SK-N-DZ (cell line): ENCODE measurements around the gene STXBP5L.
"Not testable (repeated sequence)": the region's sequence is repeated elsewhere in the genome, so short reads cannot be mapped to it uniquely, and the experiment has no call there.

Source experiments
- DNase-seq: peaks from one replicate; pipeline ENCODE4 v3.0.0-alpha.2; 2015; ENCODE audit warnings: low spot score

STXBP5L gene

DNA sequence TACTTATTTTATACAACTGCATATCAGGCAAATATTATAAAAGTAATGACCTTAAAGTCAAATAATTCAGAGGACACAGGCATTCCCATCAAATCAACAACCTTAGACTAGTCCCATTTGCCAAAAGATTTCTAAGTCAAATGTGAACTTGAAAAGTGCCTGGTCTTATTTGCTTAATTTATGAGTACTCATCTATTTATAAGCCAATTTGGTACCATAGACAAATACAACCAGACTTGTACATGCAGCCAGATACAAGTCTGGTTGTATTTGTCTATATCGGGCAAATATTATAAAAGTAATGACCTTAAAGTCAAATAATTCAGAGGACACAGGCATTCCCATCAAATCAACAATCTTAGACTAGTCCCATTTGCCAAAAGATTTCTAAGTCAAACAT, 322.2 kb downstream of the STXBP5L start:
- DNase-seq: not testable (repeated sequence)

GRCh38 chr3:121231872-121232271, 323.9 kb downstream of the STXBP5L start:
- DNase-seq: no peak

DNA sequence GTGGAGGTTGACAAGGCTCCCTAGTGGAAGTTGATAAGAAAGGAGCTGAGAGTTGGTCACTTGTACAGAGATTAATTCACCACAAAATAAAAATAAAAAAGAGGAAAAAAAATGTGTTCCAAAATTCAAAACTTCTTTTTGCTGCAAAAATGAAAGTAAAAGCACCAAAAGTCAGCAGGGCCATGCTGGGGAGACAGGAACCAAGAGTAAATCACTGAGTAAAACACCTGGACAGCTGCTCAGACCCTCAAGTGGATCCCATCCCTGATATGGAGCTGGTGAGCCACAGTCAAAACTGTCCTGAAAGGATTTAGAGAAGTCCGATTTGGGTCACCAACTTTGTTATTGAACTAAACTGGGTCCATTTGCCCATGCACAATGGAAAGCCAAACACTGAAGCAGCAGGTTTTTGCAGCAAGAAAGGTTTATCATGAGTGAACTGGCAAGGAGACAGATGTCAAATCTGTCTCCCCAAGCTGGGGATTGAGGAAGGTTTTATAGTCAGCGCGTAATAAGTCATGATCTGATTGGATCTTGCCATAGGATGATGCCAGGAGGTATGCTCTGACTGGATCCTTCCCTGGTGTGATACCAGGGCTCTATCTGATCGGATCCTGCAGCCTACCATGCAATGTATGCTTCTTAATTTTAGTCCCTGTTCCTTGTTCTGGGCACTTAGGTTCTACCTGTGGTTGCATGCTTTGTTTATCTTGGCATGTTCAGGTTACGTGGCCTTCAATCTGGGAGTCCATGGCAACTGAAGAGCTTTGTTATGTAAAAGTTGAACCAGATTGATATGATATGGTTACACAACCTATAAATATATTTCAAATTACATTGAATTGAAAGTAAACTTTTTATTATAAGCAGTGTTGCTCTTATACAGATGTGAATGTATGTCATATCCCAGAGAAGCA, 324.6 kb downstream of the STXBP5L start:
- DNase-seq: no peak

DNA sequence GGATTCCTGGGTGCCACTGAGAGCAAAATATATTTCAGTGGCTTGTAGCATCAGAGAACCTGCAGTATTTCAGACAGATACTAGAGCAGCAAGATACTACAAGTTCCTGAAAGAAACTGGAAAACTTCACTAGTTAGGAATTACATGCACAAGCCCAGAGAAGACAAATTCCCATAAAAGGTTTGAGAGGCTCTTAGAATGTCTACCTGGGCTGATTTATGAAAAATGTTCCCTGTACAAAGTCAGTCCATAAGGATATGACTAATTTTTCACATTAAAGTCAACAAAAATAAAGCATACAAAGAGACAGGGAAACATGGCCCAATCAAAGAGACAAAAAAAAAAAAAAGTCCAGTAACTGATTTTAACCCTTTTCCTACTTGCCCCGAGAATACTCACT, 335.2 kb downstream of the STXBP5L start:
- DNase-seq: no peak

DNA sequence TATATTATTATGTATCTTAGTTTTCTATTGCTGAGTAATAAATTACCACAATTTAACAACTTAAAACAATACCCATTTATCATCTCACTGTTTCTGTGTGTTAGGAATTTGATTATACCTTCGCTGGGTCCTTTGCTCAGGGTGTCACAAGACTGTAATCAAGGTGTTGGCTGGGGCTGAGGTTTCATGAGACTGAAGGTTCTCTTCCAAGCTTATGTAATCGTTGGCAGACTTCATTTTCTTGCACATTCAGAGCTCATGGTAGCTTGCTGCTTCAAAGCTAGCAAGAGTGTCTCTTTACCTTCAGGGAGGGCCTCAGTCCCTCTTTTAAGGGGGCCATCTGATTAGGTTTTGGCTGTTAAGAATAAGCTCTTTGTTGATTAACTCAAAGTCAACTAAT, 344.7 kb downstream of the STXBP5L start:
- no peak for DNase-seq

DNA sequence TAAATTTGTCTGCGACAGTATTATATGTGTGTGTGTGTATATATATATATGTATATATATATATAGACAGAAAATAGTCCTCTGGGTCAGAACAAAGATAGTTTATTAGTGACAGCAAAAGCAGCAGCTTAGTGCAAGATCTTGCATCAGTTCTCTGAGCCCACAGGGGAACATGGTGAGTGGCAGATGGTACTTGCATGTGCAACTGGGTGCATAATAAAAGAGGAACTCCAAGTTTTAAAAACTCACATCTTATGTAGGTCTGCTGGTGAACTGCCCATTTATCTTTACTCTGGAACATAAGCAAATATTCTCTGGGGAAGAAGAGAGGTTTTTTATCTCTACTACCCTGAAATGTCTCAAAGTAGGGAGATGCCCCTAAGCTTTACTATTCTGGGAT, 361.4 kb downstream of the STXBP5L start:
- no peak for DNase-seq

GRCh38 chr3:121274411-121274810, 366.4 kb downstream of the STXBP5L start:
- no peak for DNase-seq

GRCh38 chr3:121295452-121295851, 387.4 kb downstream of the STXBP5L start:
- DNase-seq: no peak

DNA sequence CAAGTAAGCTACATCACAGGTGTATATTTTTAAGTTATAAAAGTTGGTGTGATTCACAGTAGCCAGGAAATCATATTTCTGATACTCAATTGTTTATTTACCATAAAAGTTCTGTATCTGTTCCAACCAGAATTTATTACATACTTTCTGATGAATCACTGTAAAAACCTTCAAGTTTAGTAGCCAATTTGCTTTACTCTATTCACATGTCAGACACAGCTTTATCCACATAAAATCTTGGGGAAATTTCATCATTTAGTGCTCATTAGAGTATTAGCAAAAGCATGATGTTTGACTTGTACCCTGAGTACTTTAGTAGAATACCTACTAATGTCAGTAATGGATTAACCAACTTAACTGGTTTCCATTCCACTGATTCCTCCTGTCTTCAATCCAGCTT, 388.0 kb downstream of the STXBP5L start:
- DNase-seq: no peak

DNA sequence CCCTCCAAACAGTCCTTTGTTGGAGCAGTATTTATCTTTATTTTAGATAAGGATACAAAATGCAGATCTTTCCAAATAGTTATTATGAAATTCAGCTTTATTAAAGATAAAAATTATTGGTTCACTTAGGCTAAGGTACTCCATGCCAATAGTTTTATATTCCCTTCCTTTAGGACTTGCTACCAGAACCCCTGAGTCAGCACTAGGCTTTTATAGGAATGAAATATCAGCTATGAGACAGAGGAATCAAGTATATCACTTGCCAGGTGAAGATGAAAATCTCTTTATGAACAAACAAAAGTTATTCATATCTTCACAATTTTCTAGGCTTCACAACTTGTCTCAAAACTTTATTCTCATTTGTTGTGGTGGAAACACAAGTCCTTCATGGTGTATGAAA, 416.3 kb downstream of the STXBP5L start:
- DNase-seq: no peak

- DNase-seq: no peak
These were observed 422.1 kb downstream of the STXBP5L start for GRCh38 chr3:121330118-121330517.

- no peak for DNase-seq
These were observed 422.6 kb downstream of the STXBP5L start for GRCh38 chr3:121330634-121331033.

DNA sequence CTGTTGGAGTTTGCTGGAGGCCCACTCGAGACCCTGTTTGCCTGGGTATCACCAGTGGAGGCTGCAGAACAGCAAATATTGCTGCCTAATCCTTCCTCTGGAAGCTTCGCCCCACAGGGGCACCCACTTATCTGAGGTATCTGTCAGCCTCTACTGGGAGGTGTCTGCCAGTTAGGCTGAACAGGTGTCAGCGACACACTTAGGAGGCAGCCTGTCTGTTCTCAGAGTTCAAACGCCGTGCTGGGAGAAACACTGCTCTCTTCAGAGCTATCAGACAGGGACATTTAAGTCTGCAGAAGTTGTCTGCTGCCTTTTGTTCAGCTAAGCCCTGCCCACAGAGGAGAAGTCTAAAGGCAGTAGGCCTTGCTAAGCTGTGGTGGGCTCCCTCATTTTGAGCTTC, 448.0 kb downstream of the STXBP5L start:
- DNase-seq: not testable (repeated sequence)

GRCh38 chr3:121362035-121362734, 454.2 kb downstream of the STXBP5L start:
- DNase-seq: no peak

DNA sequence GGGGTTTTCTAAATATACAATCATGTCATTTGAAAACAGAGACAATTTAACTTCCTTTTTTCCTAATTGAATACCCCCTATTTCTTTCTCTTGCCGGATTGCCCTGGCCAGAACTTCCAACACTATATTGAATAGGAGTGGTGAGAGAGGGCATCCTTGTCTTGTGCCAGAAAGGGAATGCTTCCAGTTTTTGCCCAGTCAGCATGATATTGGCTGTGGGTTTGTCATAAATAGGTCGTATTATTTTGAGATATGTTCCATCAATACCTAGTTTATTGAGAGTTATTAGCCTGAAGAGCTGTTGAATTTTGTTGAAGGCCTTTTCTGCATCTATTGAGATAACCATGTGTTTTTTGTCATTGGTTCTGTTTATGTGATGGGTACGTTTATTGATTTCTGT, 480.3 kb downstream of the STXBP5L start:
- DNase-seq: not testable (repeated sequence)

DNA sequence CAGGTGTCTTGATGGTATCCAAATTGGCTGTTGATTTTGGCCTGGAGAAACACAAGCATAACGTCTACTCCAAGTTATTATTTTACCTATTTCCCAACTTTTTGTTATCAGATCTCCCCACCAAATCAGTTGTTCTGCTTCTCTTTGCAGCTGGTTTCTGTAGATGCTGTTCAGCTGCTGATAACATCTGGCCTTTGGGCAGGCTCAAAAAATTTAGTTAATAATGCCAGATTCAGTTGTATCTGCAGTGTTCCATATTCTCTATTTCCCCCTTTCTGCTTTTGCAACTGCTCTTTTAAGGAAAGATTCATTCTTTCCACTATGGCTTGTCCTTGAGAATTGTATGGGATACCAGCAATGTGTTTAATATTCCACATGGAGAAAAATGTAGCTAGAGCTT, 488.0 kb downstream of the STXBP5L start:
- not testable (repeated sequence) for DNase-seq

DNA sequence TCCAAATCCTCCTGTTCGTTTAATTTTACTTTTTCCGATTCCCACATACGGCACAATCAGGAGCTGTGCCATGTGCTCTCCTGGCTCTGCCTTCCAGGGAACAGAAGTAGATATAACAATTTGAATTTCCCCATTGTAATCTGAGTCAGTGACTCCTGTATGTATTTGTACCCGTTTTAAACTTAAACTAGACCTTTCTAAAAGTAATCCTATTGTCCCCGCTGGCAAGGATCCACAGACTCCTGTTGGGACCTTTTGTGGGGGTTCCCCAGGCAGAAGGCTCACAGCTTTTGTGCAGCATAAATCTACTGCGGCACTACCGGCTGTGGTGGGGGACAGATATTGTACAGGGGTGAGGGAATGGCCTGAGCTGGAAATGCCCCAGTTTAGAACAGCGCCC, 490.0 kb downstream of the STXBP5L start:
- not testable (repeated sequence) for DNase-seq

- DNase-seq: no peak
These were observed 491.8 kb downstream of the STXBP5L start for GRCh38 chr3:121399820-121400219.

DNA sequence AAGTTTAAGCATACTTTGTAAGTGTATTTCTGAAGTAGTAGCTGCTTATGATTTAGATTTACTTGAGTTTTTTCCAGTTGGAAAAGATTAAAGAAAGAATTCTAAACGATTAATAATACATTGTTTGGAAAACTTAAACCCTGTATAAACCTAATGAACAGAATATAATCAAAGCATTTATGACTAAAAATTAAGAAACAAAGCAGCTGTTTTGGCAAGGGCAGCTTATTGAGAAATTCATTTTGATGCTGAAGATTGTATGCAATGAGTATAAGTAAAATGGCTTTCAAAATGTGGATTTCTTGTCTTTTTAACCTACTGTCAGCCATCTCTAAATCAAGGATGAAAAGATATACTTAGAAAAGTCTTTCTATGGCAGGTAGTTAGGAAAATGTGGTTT, 497.6 kb downstream of the STXBP5L start:
- DNase-seq: no peak

- DNase-seq: no peak
These were observed 503.5 kb downstream of the STXBP5L start for GRCh38 chr3:121411523-121411922.

DNA sequence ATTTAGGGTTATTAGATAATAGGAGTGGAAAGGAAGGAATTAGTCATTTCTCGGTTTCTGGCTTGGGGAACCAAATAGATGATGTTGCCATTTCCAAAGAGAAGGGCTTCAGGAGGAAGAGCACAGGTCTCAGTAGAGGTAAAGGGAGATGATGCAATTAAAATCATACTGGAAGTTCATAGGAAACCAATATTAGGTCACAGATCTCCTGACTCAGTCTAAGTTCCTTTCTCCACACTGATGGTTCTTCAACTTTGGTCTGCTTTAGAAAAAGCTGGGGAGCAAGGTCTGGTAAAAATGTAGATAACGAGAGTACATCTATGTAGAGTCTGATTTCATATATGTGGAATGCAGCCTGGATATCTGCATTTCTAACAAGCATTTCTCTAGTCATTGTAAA, 506.9 kb downstream of the STXBP5L start:
- DNase-seq: no peak

DNA sequence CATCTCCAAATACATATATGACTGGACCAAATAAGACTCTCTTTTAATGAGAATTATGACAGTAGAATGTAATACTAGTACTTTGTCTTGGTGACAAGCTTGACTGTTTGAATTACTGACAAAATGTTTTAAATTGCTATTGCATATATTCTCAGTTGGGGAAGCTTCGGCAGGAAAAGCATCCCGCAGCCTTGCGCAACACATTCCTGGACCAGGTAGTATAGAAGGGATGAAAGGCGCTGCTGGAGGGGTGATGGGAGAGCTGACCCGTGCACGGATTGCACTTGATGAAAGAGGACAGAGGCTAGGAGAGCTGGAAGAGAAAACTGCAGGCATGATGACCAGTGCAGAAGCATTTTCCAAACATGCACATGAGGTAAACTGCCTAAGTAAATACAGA, 510.2 kb downstream of the STXBP5L start:
- DNase-seq: no peak

- no peak for DNase-seq
These were observed 516.5 kb downstream of the STXBP5L start for GRCh38 chr3:121424549-121424948.
